Peyer's patch (tissue), 4 donors: ENCODE results near the gene SH3RF3. TPM values are rescaled to one million over a fixed set of nuclear protein-coding genes. Genes with fewer than 3 reads are reported as not detected.

ENCODE experiments used
- DNase-seq, 3 donors: peaks; one replicate each; pipeline ENCODE4 v3.0.0-alpha.2; 2017 to 2019
- H3K27ac ChIP-seq, 4 donors: fragments of 200-600 bp; sonication (generic); one replicate each; pipeline ENCODE4 v1.5.1; 2016 to 2019
- H3K27me3 ChIP-seq, 2 donors: fragments of 200-600 bp; sonication (generic); one replicate each; pipeline ENCODE4 v1.5.1; 2019
- H3K36me3 ChIP-seq, 3 donors: fragments of 200-600 bp; sonication (generic); one replicate each; pipeline ENCODE4 v1.5.1; 2016 to 2019
- H3K4me1 ChIP-seq, 4 donors: fragments of 200-600 bp; sonication (generic); one replicate each; pipeline ENCODE4 v1.5.1; 2016 to 2019
- H3K4me3 ChIP-seq, 4 donors: fragments of 200-600 bp; sonication (generic); 1 replicate in 3 of 4; 2 replicates in 1 of 4; pipeline ENCODE4 v1.5.1; 2016 to 2019; ENCODE audit warnings: mild to moderate bottlenecking in 1 of 4
- H3K9me3 ChIP-seq, 4 donors: fragments of 200-600 bp; sonication (generic); one replicate each; pipeline ENCODE4 v1.5.1; 2016 to 2019; ENCODE audit warnings: mild to moderate bottlenecking in 1 of 4
- CTCF ChIP-seq, 6 experiments: fragments of 450-650 bp in 4 of 6; fragments of 200-600 bp in 2 of 6; sonication (generic) in 1 of 6; IDR thresholded peaks; one replicate each; pipeline ENCODE4 v1.5.1; 2017 to 2019; ENCODE audit warnings: antibody characterized with exemption in 6 of 6, mild to moderate bottlenecking in 3 of 6, moderate library complexity in 1 of 6
- POLR2A ChIP-seq, 2 donors: fragments of 450-650 bp; IDR thresholded peaks; one replicate each; pipeline ENCODE4 v1.5.1; 2017; ENCODE audit warnings: antibody characterized with exemption in 2 of 2, mild to moderate bottlenecking in 2 of 2, moderate library complexity in 2 of 2
- total RNA-seq, 4 donors: library from RNA; depleted of rRNA; stranded (reverse); fragments of >200 nt; gene quantifications; one replicate each; pipeline ENCODE4 v1.1.0, GENCODE V29; 2016

SH3RF3 gene
- total RNA-seq, 4 donors from 2014 or later, result 1.1 to 5.0 (median 3.3) TPM

GRCh38 chr2:109527846-109528705 is 399.1 kb downstream of the SH3RF3 start:
- Histone ChIP-seq H3K9me3 (no peaks in the 10 kb centered on the region), H3K27me3 (no peaks in the 10 kb centered on the region), H3K36me3 (no peaks in the 10 kb centered on the region), H3K4me3 (no peak overlapping the region), H3K27ac (no peak overlapping the region), H3K4me1 (no peaks in the 10 kb centered on the region)
- DNase-seq, result peak in 1 of 3 donors; percentile 34
- TF ChIP-seq CTCF (IDR thresholded peaks at IDR 0.05) (no peak), POLR2A (IDR thresholded peaks at IDR 0.05) (no peak)

GRCh38 chr2:109528811-109529501 is 400.0 kb downstream of the SH3RF3 start:
- Histone ChIP-seq H3K27me3 (no peaks in the 10 kb centered on the region), H3K36me3 (no peaks in the 10 kb centered on the region), H3K9me3 (no peaks in the 10 kb centered on the region), H3K27ac (no peak overlapping the region), H3K4me1 (no peaks in the 10 kb centered on the region), H3K4me3 (no peak overlapping the region)
- peak in 1 of 3 donors; percentile 34 for DNase-seq
- TF ChIP-seq CTCF (IDR thresholded peaks at IDR 0.05) (no peak), POLR2A (IDR thresholded peaks at IDR 0.05) (no peak)

- Histone ChIP-seq H3K4me1 (no peaks in the 10 kb centered on the region), H3K27ac (no peak overlapping the region), H3K27me3 (no peaks in the 10 kb centered on the region), H3K36me3 (no peaks in the 10 kb centered on the region), H3K4me3 (no peak overlapping the region), H3K9me3 (no peaks in the 10 kb centered on the region)
- DNase-seq, result peak in 1 of 3 donors; percentile 31
- no peak for TF ChIP-seq POLR2A (IDR thresholded peaks at IDR 0.05)
- TF ChIP-seq CTCF (IDR thresholded peaks at IDR 0.05), result no peak
Observed at GRCh38 chr2:109529532-109530449, 400.8 kb downstream of the SH3RF3 start.

- no peaks in the 10 kb centered on the region for H3K27me3 ChIP-seq
- no peak overlapping the region for H3K4me3 ChIP-seq
- H3K36me3 ChIP-seq, result no peaks in the 10 kb centered on the region
- TF ChIP-seq CTCF (IDR thresholded peaks at IDR 0.05), result peak in 1 of 6 experiments; percentile 10
- no peak for TF ChIP-seq POLR2A (IDR thresholded peaks at IDR 0.05)
- peak in 1 of 3 donors; percentile 40 for DNase-seq
- H3K4me1 ChIP-seq, result no peaks in the 10 kb centered on the region
- no peak overlapping the region for H3K27ac ChIP-seq
- H3K9me3 ChIP-seq, result no peaks in the 10 kb centered on the region
Observed at GRCh38 chr2:109530712-109531111, 401.7 kb downstream of the SH3RF3 start.

GRCh38 chr2:109531221-109531620 is 402.2 kb downstream of the SH3RF3 start:
- no peaks in the 10 kb centered on the region for H3K27me3 ChIP-seq
- no peak for TF ChIP-seq POLR2A (IDR thresholded peaks at IDR 0.05)
- TF ChIP-seq CTCF (IDR thresholded peaks at IDR 0.05), result no peak

More at GRCh38 chr2:109531221-109531620, 402.2 kb downstream of the SH3RF3 start:
- no peak overlapping the region for H3K4me3 ChIP-seq
- H3K9me3 ChIP-seq, result no peaks in the 10 kb centered on the region
- DNase-seq, result peak in 1 of 3 donors; percentile 13
- H3K27ac ChIP-seq, result no peak overlapping the region
- H3K4me1 ChIP-seq, result no peaks in the 10 kb centered on the region
- H3K36me3 ChIP-seq, result no peaks in the 10 kb centered on the region
